Fibroblast of skin of scalp (primary cell): ENCODE results near the gene FGD5.

ENCODE experiments used
- DNase-seq: peaks from one replicate; pipeline ENCODE4 v3.0.0-alpha.2; 2013

FGD5 gene

GRCh38 chr3:14853271-14853951, 34.6 kb downstream of the FGD5 start:
- DNase-seq: no peak

DNA sequence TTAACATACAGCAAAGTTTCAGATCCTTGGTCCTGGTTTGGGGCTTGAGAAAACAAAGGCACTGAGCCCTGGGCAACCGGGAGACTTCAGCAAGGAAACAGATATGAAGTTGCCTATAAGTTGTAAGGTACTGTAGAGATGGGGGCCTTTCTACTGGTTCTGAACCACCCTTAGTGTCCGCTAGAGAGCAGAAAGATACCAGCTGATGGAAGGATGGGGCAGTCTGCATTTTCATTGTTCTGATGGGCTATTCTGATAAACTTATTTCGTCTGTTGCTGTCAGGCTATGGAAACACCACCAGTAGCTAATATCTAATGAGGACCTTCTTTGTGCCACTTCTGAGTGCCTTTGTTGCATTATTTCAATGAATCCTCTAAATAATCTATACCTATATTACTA, 38.7 kb downstream of the FGD5 start:
- no peak for DNase-seq

- DNase-seq: no peak
These were observed 39.3 kb downstream of the FGD5 start for GRCh38 chr3:14858105-14858504.

- DNase-seq: no peak
These were observed 41.1 kb downstream of the FGD5 start for GRCh38 chr3:14859880-14860279.

DNA sequence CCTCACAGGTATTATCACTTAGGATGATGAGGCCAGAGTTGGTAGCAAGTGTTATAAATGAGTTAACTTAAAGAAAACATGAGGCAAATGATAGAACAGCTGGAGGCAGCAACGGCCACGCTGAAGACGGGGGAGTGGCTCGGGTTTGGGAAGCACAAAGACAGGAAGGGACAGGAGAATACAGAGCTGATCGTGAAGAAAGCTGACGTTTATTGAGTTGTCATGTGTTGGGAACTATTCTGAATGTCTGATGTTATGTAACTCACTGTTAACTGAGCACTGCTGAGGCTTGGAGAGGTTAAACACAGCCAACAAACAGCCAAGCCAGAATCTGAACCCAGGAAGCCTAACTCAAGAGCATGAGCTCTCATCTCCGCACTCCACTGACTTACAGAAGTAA, 42.3 kb downstream of the FGD5 start:
- no peak for DNase-seq

DNA sequence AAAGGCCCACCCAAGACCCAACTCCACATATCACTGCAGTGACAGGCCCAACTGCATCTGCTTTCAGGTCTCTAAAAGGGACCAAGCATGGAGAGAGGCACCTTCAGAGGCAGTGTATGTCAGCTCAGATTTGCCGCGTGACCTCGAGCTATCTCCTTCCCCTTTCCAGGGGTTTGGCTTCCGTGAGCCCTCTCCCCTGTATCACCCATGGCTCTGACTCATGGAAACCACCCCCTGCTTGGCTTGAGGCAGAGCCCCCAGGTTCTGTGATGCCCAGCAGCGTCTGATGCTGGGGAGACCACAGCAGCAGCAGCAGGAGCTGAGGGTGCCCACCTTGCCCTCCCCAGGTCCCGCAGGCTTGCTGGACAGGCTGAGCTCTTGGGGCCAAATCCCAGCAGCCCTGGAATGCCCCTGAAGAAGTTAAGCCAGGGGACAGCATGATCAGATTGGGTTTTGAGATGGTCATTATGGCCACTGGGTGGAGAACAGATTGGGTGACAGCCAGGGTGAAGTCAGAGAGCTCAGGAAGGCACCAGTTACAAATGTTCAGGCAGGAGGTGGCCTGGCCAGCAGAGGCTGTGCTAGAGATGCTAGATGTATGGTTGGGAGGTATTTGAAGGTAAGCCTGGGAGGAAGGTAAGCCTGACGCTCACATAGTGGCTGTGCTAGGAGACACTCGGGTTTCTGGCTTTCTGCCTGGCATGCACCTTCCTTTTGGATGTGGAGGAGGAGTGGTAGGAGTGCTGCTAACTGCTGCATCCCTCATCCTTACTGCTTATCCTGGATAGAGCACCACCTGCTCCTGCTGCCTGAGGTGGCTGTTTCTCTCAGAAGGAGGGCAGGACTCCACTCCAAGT, 42.9 kb downstream of the FGD5 start:
- DNase-seq: no peak

GRCh38 chr3:14862303-14862660, 43.5 kb downstream of the FGD5 start:
- no peak for DNase-seq

- DNase-seq: no peak
These were observed 44.0 kb downstream of the FGD5 start for GRCh38 chr3:14862661-14863230.

GRCh38 chr3:14863333-14864100, 44.8 kb downstream of the FGD5 start:
- DNase-seq: no peak

DNA sequence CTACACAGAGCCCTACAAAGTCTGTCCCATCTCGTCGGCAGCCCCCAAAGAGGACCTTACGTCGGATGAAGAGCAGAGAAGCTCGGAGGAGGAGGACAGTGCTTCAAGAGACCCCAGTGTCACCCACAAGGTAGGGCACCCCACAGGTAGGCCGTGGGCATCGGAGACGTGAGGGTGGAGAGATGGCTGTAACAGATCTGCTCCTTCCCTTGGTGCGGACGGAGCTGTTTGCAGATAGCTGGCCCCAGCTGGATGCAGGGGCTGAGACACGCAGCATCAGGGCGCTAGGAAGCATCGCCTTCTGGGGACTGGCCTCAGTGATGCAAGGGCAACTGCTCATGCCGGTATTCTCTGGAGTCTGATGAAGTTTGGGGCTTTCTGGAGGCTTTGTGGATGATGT, 45.4 kb downstream of the FGD5 start:
- DNase-seq: no peak

GRCh38 chr3:14866627-14867026, 47.9 kb downstream of the FGD5 start:
- no peak for DNase-seq

DNA sequence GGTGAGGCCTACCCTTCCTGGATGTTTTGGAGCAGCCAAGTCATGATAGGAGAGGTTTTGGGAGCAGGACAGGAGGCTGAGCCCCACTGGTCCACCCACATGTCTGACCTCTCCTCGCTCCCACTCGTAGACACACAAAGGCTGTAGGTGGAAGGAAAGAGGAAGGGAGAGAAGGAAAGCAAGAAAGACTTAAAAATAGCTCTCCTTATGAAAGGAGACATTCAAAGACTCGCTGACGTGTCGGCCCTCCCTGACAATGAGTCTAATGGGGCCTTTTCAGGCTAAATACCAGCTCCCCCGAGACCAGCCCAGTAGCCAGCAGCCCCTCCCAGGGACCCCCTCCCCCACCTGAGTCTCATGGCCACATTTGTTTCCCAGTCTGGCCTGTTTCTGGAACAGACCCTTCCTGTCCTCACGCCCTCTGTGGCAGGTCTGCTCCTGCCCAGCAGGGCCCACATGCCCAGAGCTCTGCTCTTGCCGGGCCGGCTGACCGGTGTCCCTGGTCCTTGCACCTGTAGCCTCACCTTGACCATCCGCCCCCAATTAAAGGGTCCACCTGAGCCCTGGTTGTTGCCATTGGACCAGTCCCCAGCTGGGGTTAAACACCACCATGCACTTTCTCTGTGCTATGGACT, 49.3 kb downstream of the FGD5 start:
- DNase-seq: no peak

DNA sequence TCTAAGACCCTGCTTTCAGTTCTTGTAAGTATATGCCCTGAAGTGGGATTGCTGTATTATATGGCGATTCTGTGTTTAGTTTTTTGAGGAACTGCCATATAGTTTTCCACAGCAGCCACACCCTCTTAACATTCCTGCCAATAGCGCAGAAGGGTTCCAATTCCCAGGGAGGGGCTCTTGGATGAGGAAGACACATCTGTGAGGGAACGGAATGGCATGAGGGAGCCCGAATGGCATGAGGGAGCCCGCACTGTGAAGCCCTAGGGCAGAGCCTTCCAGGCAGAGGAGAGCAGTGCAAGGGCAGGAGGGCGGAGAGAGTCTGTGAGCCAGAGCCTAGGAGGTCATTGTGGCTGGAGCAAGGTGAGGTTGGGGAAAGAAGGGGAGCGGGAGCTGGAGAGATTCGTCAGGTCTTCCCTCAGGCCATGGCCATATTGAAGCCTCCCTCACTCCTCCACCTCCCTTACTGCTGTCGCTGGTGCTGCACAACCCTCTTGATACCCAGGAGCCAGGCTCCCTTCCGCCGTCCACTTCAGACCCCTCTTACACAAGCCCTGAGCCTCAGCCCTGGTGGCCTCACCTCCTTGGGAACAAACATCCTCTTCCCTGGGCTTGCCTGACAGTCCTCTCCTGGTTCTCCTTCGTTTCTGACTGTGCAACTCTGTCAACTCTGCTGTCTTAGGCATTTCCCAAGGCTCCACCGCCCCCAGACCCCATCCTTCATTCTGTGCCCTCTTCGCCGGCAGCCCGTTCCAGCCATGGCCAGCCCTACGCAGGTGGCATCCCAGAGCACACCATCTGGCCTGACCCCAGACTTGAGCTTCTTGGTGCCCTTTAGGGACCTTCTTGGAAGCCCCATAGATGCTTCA, 51.4 kb downstream of the FGD5 start:
- no peak for DNase-seq

DNA sequence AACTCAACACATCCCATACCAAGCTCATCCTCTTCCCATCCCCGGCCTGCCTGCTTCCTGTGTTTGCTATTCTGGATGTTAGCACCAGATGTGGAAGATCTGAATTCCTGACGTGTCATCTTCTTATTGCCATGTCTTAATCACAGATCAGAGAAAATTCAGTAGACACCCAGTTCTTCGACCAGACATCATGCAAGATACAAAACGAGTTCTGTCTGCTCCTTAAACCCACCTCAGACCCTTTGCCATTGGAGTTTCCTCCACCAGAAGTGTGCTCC, 52.0 kb downstream of the FGD5 start:
- no peak for DNase-seq

GRCh38 chr3:14871456-14872200, 52.9 kb downstream of the FGD5 start:
- DNase-seq: no peak

GRCh38 chr3:14872706-14873105, 53.9 kb downstream of the FGD5 start:
- DNase-seq: no peak

GRCh38 chr3:14874784-14875183, 56.0 kb downstream of the FGD5 start:
- no peak for DNase-seq

- DNase-seq: no peak
These were observed 56.8 kb downstream of the FGD5 start for GRCh38 chr3:14875411-14876175.

DNA sequence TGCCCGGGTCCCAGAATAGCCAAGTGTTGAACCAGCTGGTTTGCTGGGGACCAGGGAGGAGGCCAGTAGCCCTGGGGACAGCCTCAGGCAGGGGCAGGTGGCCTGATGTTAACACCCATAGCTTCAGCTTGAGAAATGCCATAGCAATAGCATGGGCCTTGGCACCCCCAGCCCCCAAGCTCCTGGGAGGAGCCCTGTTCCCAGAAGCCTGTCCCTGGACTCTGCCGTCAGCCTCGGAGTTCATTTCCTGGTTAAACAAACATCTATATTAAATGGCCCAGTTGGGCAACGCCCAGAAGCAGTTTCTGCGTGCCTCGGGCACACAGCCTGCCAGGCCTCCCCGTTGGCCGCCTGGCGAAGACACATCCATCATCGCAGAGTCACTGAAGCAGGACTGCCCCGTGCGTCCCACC, 58.2 kb downstream of the FGD5 start:
- DNase-seq: peak; percentile 17

DNA sequence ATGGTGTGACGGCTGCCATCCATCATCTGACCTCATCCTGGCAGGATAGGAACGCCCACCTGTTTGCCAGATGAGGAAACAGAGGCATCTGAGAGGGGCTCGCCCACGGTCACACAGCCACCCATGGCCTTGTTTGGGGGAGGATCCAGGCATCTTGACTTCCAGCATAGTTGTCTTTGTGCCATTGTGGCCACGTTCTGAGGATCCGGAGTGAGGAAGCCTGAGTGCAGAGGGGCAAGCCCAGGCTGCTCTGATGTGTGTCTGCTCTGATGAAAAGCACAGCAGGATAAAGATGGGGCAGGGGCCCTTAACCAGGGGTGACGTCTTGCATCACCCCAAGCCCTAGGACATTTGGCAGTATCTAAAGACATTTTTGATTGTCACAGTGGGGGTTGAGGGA, 58.7 kb downstream of the FGD5 start:
- no peak for DNase-seq
